ENCODE results near the gene ZNF629. TPM values are rescaled to one million over a fixed set of nuclear protein-coding genes. Genes with fewer than 3 reads are reported as not detected.
A peak's percentile ranks its signal among the peaks of the same experiment; 100 is the strongest.

The ZNF629 gene
- polyA plus RNA-seq, 3 donors = 0.27 to 2.0 (median 0.73) TPM

DNA sequence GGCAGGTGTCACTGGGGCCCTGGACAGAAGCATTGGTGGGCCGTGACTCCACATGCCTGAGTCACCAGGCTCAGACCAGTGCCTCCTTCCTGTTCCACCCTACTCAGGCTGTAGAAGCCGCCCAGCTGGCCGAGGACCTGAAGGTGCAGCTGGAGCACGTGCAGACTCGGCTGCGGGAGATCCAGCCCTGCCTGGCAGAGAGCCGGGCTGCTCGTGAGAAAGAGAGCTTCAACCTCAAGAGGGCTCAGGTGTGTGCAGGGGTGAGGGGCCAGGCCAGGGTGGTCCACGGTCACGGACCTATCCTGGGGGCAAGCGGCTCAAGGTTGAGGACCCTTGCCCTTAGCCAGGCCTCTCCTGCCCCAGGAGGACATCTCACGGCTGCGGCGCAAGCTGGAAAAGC is 15.3 kb downstream of the ZNF629 start:
- no peak overlapping the region for H3K9ac ChIP-seq (ENCODE audit: insufficient read depth, low read length, poor library complexity, severe bottlenecking)
- peaks cover 73 to 79% of the 10 kb centered on the region in 2 donors for H3K36me3 ChIP-seq (replicated peaks in 1 of 2; ENCODE audit: control insufficient read depth in 1 of 2, insufficient read depth in 2 of 2, low read length in 2 of 2)
- H3K27me3 Mint-ChIP-seq (ENCODE audit: low read depth in 3 of 3) = peaks cover 0 to 2% (median 0%) of the 10 kb centered on the region in 3 donors
- H3K79me2 ChIP-seq (ENCODE audit: insufficient read depth, low read length) = peaks cover 3% of the 10 kb centered on the region
- H3K9me3 ChIP-seq (replicated peaks in 1 of 2; ENCODE audit: control insufficient read depth in 1 of 2, insufficient read depth in 1 of 2, low read length in 2 of 2) = no peaks in the 10 kb centered on the region
- TF ChIP-seq, protein P1, sequence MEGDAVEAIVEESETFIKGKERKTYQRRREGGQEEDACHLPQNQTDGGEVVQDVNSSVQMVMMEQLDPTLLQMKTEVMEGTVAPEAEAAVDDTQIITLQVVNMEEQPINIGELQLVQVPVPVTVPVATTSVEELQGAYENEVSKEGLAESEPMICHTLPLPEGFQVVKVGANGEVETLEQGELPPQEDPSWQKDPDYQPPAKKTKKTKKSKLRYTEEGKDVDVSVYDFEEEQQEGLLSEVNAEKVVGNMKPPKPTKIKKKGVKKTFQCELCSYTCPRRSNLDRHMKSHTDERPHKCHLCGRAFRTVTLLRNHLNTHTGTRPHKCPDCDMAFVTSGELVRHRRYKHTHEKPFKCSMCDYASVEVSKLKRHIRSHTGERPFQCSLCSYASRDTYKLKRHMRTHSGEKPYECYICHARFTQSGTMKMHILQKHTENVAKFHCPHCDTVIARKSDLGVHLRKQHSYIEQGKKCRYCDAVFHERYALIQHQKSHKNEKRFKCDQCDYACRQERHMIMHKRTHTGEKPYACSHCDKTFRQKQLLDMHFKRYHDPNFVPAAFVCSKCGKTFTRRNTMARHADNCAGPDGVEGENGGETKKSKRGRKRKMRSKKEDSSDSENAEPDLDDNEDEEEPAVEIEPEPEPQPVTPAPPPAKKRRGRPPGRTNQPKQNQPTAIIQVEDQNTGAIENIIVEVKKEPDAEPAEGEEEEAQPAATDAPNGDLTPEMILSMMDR (IDR thresholded peaks at IDR 0.05) = no peak
- H3K4me3 Mint-ChIP-seq = no peak overlapping the region
- H2AFZ ChIP-seq (ENCODE audit: insufficient read depth, low read depth, low read length, poor library complexity, severe bottlenecking) = no peak overlapping the region
- H3K27ac ChIP-seq (ENCODE audit: low read depth in 1 of 2, low read length in 2 of 2) = no peak overlapping the region
- no peak for DNase-seq
- H3K4me3 ChIP-seq (replicated peaks in 1 of 3; ENCODE audit: low read depth in 2 of 3, low read length in 3 of 3) = no peak overlapping the region
- WGBS (ENCODE audit: insufficient coverage) = 88% methylated on average over 12 of the region's 14 CpGs
- peaks cover 15 to 26% of the 10 kb centered on the region in 2 donors for H3K4me1 ChIP-seq (ENCODE audit: control insufficient read depth in 1 of 2, insufficient read depth in 2 of 2, low read length in 2 of 2)
- intact Hi-C loops (cut with micrococcal nuclease) = no loop called here
- peaks cover 24% of the 10 kb centered on the region for H3K4me1 Mint-ChIP-seq
- peak overlapping the region in 2 of 7 donors; percentile 6 to 18 for H3K27ac Mint-ChIP-seq
- peaks cover 43% of the 10 kb centered on the region for H4K20me1 ChIP-seq (ENCODE audit: insufficient read depth, low read length)
- no peak overlapping the region for H3K4me2 ChIP-seq (replicated peaks; ENCODE audit: extremely low read depth, low read length, poor library complexity, severe bottlenecking)
- no peaks in the 10 kb centered on the region for H3K27me3 ChIP-seq (ENCODE audit: control insufficient read depth in 2 of 2, insufficient read depth in 2 of 2, low read length in 2 of 2)
- peaks cover 65 to 80% of the 10 kb centered on the region in 2 donors for H3K36me3 Mint-ChIP-seq
- H3K9me3 Mint-ChIP-seq = no peaks in the 10 kb centered on the region

DNA sequence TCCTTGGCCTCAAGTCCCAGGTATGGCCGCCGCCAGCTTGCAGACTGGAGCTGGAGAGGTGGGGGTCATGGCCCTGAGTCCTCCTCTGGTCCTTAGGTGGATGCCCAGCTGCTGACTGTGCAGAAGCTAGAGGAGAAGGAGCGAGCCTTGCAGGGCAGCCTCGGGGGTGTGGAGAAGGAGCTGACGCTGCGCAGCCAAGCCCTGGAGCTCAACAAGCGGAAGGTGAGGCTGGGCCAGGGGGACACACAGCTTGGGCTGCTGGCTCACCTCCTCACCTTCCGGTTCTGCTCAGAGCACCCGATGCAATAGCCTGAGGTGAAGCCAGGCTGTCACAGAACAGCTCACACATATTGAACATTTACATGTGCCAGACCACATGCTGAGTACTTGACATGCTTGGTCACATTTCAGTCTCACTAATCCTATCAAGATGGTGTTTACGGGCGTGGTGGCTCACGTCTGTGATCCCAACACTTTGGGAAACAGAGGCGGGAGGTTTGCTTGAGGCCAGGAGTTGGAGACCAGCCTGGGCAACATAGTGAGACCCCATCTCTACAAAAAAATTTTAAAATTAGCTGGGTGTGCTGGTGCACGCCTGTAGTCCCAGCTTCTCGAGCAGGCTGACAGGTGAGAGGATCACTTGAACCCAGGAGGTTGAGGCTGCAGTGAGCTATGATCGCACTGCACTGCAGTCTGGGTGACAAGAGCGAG is 17.5 kb downstream of the ZNF629 start:
- Histone ChIP-seq H2AFZ (ENCODE audit: insufficient read depth, low read depth, low read length, poor library complexity, severe bottlenecking) (no peak overlapping the region), H3K9ac (ENCODE audit: insufficient read depth, low read length, poor library complexity, severe bottlenecking) (no peak overlapping the region), H3K27me3 (ENCODE audit: control insufficient read depth in 2 of 2, insufficient read depth in 2 of 2, low read length in 2 of 2) (no peaks in the 10 kb centered on the region), H3K4me1 (ENCODE audit: control insufficient read depth in 1 of 2, insufficient read depth in 2 of 2, low read length in 2 of 2) (peaks cover 0 to 4% of the 10 kb centered on the region in 2 donors), H4K20me1 (ENCODE audit: insufficient read depth, low read length) (peaks cover 50% of the 10 kb centered on the region), H3K4me3 (replicated peaks in 1 of 3; ENCODE audit: low read depth in 2 of 3, low read length in 3 of 3) (no peak overlapping the region), H3K9me3 (replicated peaks in 1 of 2; ENCODE audit: control insufficient read depth in 1 of 2, insufficient read depth in 1 of 2, low read length in 2 of 2) (no peaks in the 10 kb centered on the region), H3K36me3 (replicated peaks in 1 of 2; ENCODE audit: control insufficient read depth in 1 of 2, insufficient read depth in 2 of 2, low read length in 2 of 2) (peaks cover 94 to 100% of the 10 kb centered on the region in 2 donors), H3K27ac (ENCODE audit: low read depth in 1 of 2, low read length in 2 of 2) (no peak overlapping the region), H3K79me2 (ENCODE audit: insufficient read depth, low read length) (peaks cover 17% of the 10 kb centered on the region), H3K4me2 (replicated peaks; ENCODE audit: extremely low read depth, low read length, poor library complexity, severe bottlenecking) (no peak overlapping the region)
- TF ChIP-seq, protein P1 (IDR thresholded peaks at IDR 0.05) = no peak
- DNase-seq = no peak
- Mint-ChIP-seq H3K27ac (peak overlapping the region in 1 of 7 donors; percentile 54), H3K36me3 (peaks cover 87 to 100% of the 10 kb centered on the region in 2 donors), H3K27me3 (ENCODE audit: low read depth in 3 of 3) (peaks cover 0 to 2% (median 0%) of the 10 kb centered on the region in 3 donors), H3K9me3 (no peaks in the 10 kb centered on the region), H3K4me3 (no peak overlapping the region), H3K4me1 (peaks cover 7% of the 10 kb centered on the region)
- intact Hi-C loops (cut with micrococcal nuclease) = loop anchor here in 1 of 2 donors (10.0 kb wide), 1 partner anchor 155 kb away; the partner anchor contains the start of gene FBXL19
- 98% methylated on average over 11 of the region's 17 CpGs for WGBS (ENCODE audit: insufficient coverage)
